ENCODE data around the gene TBC1D22A. TPM values are rescaled to one million over a fixed set of nuclear protein-coding genes. Genes with fewer than 3 reads are reported as not detected.

Gene TBC1D22A
- total RNA-seq, 4 donors from 2014 or later, result 18.8 to 25.2 (median 23.1) TPM

GRCh38 chr22:46911346-46911745 lies 148.9 kb downstream of the TBC1D22A start:
- in situ Hi-C loops (cut with MboI; ENCODE audit: low sequenced_read_pairs in 4 of 4), result no loop called here

DNA sequence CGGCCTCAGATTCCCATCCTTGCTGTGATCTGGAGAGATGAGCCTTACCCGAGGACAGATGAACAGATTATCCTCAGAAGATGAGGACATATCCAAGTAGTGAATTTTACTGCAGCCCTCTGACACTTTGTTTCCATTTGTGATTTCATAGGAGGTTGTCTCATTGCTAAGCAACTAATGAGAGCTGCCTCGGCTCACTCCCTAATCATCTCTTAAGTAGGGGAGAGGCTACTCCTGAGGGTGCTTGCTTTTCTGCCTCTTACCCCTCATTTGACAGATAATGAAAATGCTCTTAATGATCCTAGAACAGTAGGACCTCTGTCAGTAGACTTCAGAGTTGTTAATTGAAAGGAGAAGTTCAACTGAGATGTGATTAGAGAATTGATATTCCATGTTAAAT lies 150.9 kb downstream of the TBC1D22A start:
- Histone ChIP-seq H3K27ac (no peak overlapping the region), H3K36me3 (peaks cover 0 to 10% of the 10 kb centered on the region in 2 donors), H3K27me3 (no peaks in the 10 kb centered on the region), H3K4me3 (no peak overlapping the region), H3K9me3 (no peaks in the 10 kb centered on the region), H3K4me1 (no peaks in the 10 kb centered on the region)
- DNase-seq, result no peak
- intact Hi-C loops (cut with DNase I; ENCODE audit: low total_unique reads) (no loop called here), in situ Hi-C loops (cut with MboI; ENCODE audit: low sequenced_read_pairs in 4 of 4) (no loop called here)
- ATAC-seq, result no peak
- no peak for TF ChIP-seq POLR2A (IDR thresholded peaks at IDR 0.05)
- no peak for TF ChIP-seq CTCF (IDR thresholded peaks at IDR 0.05 in 4 of 5, conservative IDR thresholded peaks at IDR 0.05 in 1 of 5)

More at GRCh38 chr22:46911346-46911745, 148.9 kb downstream of the TBC1D22A start:
- no peak for TF ChIP-seq POLR2A (IDR thresholded peaks at IDR 0.05)
- no peak for TF ChIP-seq CTCF (IDR thresholded peaks at IDR 0.05 in 4 of 5, conservative IDR thresholded peaks at IDR 0.05 in 1 of 5)
- ATAC-seq (no peak), DNase-seq (no peak)
- Histone ChIP-seq H3K9me3 (no peaks in the 10 kb centered on the region), H3K36me3 (peaks cover 0 to 10% of the 10 kb centered on the region in 2 donors), H3K27me3 (no peaks in the 10 kb centered on the region), H3K4me1 (no peaks in the 10 kb centered on the region), H3K27ac (no peak overlapping the region), H3K4me3 (no peak overlapping the region)
- intact Hi-C loops (cut with DNase I; ENCODE audit: low total_unique reads), result no loop called here

DNA sequence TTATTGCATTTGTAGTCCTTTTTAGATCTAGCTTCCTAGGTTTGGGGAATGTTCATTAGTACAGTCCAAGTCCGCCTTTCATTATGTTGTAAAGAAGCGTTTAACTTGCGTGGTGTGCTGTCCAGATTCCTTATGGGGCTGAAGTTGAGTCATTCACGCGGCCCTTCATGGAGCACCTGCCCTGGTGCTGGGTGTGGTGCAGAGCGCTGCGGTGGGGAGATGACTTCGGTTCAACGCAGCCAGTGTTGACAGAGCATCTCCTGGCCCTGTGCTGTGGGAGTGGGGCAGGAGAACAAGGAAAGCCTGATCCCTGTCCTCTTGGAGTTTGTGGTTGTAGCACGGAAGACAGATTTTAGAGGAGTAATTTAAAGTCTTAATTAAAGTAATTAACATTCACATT lies 152.0 kb downstream of the TBC1D22A start:
- in situ Hi-C loops (cut with MboI; ENCODE audit: low sequenced_read_pairs in 4 of 4), result no loop called here

GRCh38 chr22:46914916-46915894 lies 152.8 kb downstream of the TBC1D22A start:
- no peak overlapping the region for H3K4me3 ChIP-seq
- no peaks in the 10 kb centered on the region for H3K4me1 ChIP-seq
- no peak for ATAC-seq
- intact Hi-C loops (cut with DNase I; ENCODE audit: low total_unique reads), result no loop called here
- TF ChIP-seq POLR2A (IDR thresholded peaks at IDR 0.05) (no peak), CTCF (IDR thresholded peaks at IDR 0.05 in 4 of 5, conservative IDR thresholded peaks at IDR 0.05 in 1 of 5) (no peak)
- in situ Hi-C loops (cut with MboI; ENCODE audit: low sequenced_read_pairs in 4 of 4), result no loop called here
- no peak overlapping the region for H3K27ac ChIP-seq
- H3K9me3 ChIP-seq, result no peaks in the 10 kb centered on the region
- DNase-seq, result no peak
- peaks cover 0 to 10% of the 10 kb centered on the region in 2 donors for H3K36me3 ChIP-seq
- no peaks in the 10 kb centered on the region for H3K27me3 ChIP-seq

More for the DNA sequence above, 152.0 kb downstream of the TBC1D22A start:
- Histone ChIP-seq H3K4me1 (no peaks in the 10 kb centered on the region), H3K4me3 (no peak overlapping the region), H3K36me3 (peaks cover 0 to 10% of the 10 kb centered on the region in 2 donors), H3K9me3 (no peaks in the 10 kb centered on the region), H3K27ac (no peak overlapping the region), H3K27me3 (no peaks in the 10 kb centered on the region)
- DNase-seq (no peak), ATAC-seq (no peak)
- no peak for TF ChIP-seq CTCF (IDR thresholded peaks at IDR 0.05 in 4 of 5, conservative IDR thresholded peaks at IDR 0.05 in 1 of 5)
- TF ChIP-seq POLR2A (IDR thresholded peaks at IDR 0.05), result no peak
- intact Hi-C loops (cut with DNase I; ENCODE audit: low total_unique reads), result no loop called here

Data from gastrocnemius medialis (tissue), 4 donors.